ENCODE results near the gene ABCB10. TPM values are rescaled to one million over a fixed set of nuclear protein-coding genes. Genes with fewer than 3 reads are reported as not detected.

The ABCB10 gene
- total and polyA plus RNA-seq, 7 experiments from 2014 or later: 6.4 to 31.9 (median 17.7) TPM

Other genes starting within 250 kb of the ABCB10 start
- gene CCSAP, start 215.7 kb downstream of the ABCB10 start, total RNA-seq: 10 to 100 TPM; 10.7 to 13.9 (median 13.4) TPM
- 1 to 10 TPM; 1.1 to 2.5 TPM for gene CCSAP, start 215.7 kb downstream of the ABCB10 start, polyA plus RNA-seq
- not detected for gene ACTA1, start 124.6 kb downstream of the ABCB10 start, total RNA-seq
- not detected for gene ACTA1, start 124.6 kb downstream of the ABCB10 start, polyA plus RNA-seq
- gene NUP133, start 50.4 kb downstream of the ABCB10 start, total RNA-seq: 10 to 100 TPM; 24.3 to 45.8 (median 40.4) TPM
- 10 to 100 TPM; 19.4 to 19.7 TPM for gene NUP133, start 50.4 kb downstream of the ABCB10 start, polyA plus RNA-seq
- 10 to 100 TPM; 17.3 to 27.2 (median 19.8) TPM for gene TAF5L, start 67.4 kb upstream of the ABCB10 start, total RNA-seq
- 1 to 10 TPM; 4.7 to 6.8 TPM for gene TAF5L, start 67.4 kb upstream of the ABCB10 start, polyA plus RNA-seq
- gene URB2, start 67.5 kb upstream of the ABCB10 start, total RNA-seq: 10 to 100 TPM in 4 of 5 experiments, 1 to 10 TPM in 1; 6.2 to 18.2 (median 11.0) TPM
- gene URB2, start 67.5 kb upstream of the ABCB10 start, polyA plus RNA-seq: 1 to 10 TPM; 5.6 to 8.2 TPM

All from naive thymus-derived CD4-positive, alpha-beta T cell (primary cell).